GM12892 (cell line): ENCODE results near the gene SPECC1.

Source experiments
- POLR2A ChIP-seq: IDR thresholded peaks from 2 replicates; pipeline ENCODE4 v1.6.1; 2011; ENCODE audit warnings: low read depth, low read length, control low read depth
- POLR2AphosphoS5 ChIP-seq: IDR thresholded peaks from 2 replicates; pipeline ENCODE4 v1.6.1; 2011; ENCODE audit warnings: low read depth, low read length, control low read depth

GRCh38 chr17:20257008-20257407 lies 247.8 kb downstream of the SPECC1 start:
- TF ChIP-seq POLR2A (no peak), POLR2AphosphoS5 (no peak)
